Measurements from ENCODE around the gene S100A9. TPM values are rescaled to one million over a fixed set of nuclear protein-coding genes. Genes with fewer than 3 reads are reported as not detected.

The S100A9 gene
- total and polyA plus RNA-seq, 2 of the 4 experiments (the other 2 are of a cell fraction): not detected

DNA sequence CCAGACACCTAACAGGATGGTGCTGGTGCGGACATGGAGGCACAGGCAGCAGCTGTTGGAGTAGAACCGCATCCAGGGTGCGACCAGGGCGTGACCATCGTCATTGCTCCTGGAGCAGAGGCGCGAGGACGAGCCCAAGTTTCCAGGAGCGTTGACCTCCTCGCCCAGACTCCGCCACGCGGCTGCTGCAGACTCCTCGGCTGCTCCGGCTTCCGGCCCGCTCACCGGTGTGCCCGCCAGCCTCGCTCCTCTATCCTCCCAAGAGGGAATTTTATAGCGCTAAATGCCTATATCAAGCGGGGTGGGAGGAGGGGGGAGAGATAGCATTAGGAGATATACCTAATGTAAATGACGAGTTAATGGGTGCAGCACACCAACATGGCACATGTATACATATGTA is 23.1 kb downstream of the S100A9 start:
- Histone ChIP-seq H3K4me1 (ENCODE audit: control insufficient read depth, insufficient read depth, low read length) (no peaks in the 10 kb centered on the region), H2BK120ac (ENCODE audit: low read depth, low read length) (no peak overlapping the region), H2AK9ac (replicated peaks; ENCODE audit: low read depth, low read length, poor library complexity) (no peak overlapping the region), H3K23ac (ENCODE audit: low read depth, low read length) (no peak overlapping the region), H4K91ac (ENCODE audit: insufficient read depth, low read depth, low read length) (no peak overlapping the region), H3K9me1 (ENCODE audit: insufficient read depth, low read length) (no peaks in the 10 kb centered on the region), H2BK15ac (ENCODE audit: low read depth, low read length) (no peak overlapping the region), H3K79me1 (ENCODE audit: low read depth in 1 of 2, low read length in 2 of 2) (no peaks in the 10 kb centered on the region), H3K9me3 (ENCODE audit: control insufficient read depth, insufficient read depth, low read length) (no peaks in the 10 kb centered on the region), H2AFZ (replicated peaks; ENCODE audit: low read length, poor library complexity) (no peak overlapping the region), H3K27me3 (ENCODE audit: control insufficient read depth, insufficient read depth, low read length) (no peaks in the 10 kb centered on the region; the same call in 1 of the 2 replicates), H2AK5ac (ENCODE audit: low read depth, low read length) (no peak overlapping the region), H2BK5ac (ENCODE audit: low read depth, low read length, poor library complexity, severe bottlenecking) (no peak overlapping the region), H3K4me2 (ENCODE audit: low read depth, low read length) (no peak overlapping the region), H3K56ac (ENCODE audit: extremely low read depth, insufficient read depth, low read length) (no peak overlapping the region), H3K18ac (ENCODE audit: low read depth, low read length) (no peak overlapping the region), H3K27ac (ENCODE audit: insufficient read depth, low read length) (no peak overlapping the region), H4K5ac (ENCODE audit: low read depth, low read length) (no peak overlapping the region), H4K20me1 (ENCODE audit: insufficient read depth, low read length) (no peaks in the 10 kb centered on the region), H4K8ac (ENCODE audit: low read depth in 2 of 2, low read length in 2 of 2) (no peak overlapping the region), H2BK20ac (ENCODE audit: low read depth, low read length) (no peak overlapping the region), H3K36me3 (ENCODE audit: control insufficient read depth, insufficient read depth, low read length) (no peaks in the 10 kb centered on the region), H3K4ac (ENCODE audit: low read depth, low read length) (no peak overlapping the region), H3K4me3 (ENCODE audit: insufficient read depth, low read depth, low read length) (no peak overlapping the region), H3K14ac (replicated peaks; ENCODE audit: low read depth, low read length) (no peak overlapping the region), H3K9ac (ENCODE audit: low read depth, low read length) (no peak overlapping the region)
- no peak for ATAC-seq (ENCODE audit: low read depth)
- TF ChIP-seq, protein P1, sequence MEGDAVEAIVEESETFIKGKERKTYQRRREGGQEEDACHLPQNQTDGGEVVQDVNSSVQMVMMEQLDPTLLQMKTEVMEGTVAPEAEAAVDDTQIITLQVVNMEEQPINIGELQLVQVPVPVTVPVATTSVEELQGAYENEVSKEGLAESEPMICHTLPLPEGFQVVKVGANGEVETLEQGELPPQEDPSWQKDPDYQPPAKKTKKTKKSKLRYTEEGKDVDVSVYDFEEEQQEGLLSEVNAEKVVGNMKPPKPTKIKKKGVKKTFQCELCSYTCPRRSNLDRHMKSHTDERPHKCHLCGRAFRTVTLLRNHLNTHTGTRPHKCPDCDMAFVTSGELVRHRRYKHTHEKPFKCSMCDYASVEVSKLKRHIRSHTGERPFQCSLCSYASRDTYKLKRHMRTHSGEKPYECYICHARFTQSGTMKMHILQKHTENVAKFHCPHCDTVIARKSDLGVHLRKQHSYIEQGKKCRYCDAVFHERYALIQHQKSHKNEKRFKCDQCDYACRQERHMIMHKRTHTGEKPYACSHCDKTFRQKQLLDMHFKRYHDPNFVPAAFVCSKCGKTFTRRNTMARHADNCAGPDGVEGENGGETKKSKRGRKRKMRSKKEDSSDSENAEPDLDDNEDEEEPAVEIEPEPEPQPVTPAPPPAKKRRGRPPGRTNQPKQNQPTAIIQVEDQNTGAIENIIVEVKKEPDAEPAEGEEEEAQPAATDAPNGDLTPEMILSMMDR (conservative IDR thresholded peaks at IDR 0.05; ENCODE audit: low read depth, low read length): no peak
- TF ChIP-seq BHLHE40 (IDR thresholded peaks at IDR 0.05; ENCODE audit: low read depth, low read length) (no peak), RCOR1 (IDR thresholded peaks at IDR 0.05; ENCODE audit: insufficient replicate concordance, low read length) (no peak)
- in situ Hi-C loops (cut with MboI; ENCODE audit: low sequenced_read_pairs) (no loop called here), intact Hi-C loops (cut with micrococcal nuclease) (no loop called here), dilution Hi-C loops (cut with HindIII; ENCODE audit: low sequenced_read_pairs, unreplicated experiment) (no loop called here)
- WGBS, 2 experiments (ENCODE audit: extremely low coverage in 2 of 2, insufficient read length in 1 of 2): 78% methylated on average over 10 of the region's 23 CpGs; no CpG with 5 or more reads in 1 of the 2 experiments
- CTCF ChIA-PET: no interaction called here
- BruUV-seq (replicated peaks): no TSS peak
- POLR2A ChIA-PET (ENCODE audit: unreplicated experiment): no interaction called here
- DNase-seq: no peak
